Measurements from ENCODE around the gene NBAS. TPM values are rescaled to one million over a fixed set of nuclear protein-coding genes. Genes with fewer than 3 reads are reported as not detected.
"Not testable (repeated sequence)": the region's sequence is repeated elsewhere in the genome, so short reads cannot be mapped to it uniquely, and the experiment has no call there.

Gene NBAS
- total RNA-seq, 1 donor from 2014 or later = 38.7 TPM

DNA sequence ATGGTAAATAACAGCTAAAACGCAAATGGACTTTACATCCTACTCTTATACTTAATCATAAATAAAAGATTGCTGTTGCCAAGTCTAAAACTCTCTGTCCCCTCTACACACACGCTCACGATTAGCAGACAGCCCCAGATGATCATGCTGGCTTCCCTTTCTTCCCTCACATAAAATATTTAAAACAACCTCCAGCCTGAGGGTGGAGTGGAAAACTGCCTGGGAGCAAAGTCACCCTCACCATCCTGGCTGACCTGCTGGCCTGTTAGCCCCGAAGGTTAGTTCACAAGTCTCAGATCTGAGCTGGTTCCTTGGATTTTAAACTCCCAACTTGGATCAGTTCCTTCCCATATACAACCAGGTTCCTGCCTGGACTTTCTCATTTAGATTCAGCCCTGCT lies 288.2 kb downstream of the NBAS start:
- intact Hi-C loops (cut with micrococcal nuclease) = no loop called here

DNA sequence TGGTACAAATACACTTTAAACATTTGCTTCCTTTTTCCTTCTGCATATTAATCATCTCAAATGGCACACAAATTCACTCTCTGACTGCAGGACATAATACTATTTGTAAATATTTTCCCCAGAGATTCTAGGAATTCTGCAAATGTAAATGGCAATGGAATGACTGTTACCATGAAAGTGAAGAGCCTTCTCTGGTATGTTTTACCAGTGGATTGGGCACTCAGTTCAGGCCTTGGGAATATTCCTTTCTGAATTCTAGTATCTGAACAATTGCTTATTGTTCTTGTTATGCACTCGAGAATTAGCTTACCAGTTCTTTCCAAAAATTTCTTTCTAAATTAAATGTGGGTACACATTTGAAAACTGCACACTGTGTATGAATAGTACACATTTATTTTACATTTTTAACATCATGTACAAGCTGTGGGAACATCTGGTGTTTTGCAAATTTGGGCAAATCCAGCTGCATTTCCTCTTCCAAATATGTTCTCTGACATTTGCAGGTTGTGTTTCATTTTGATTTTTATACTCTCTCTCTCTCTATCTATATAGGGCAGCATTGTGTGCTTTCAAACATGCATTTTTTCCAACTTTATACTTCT lies 289.1 kb downstream of the NBAS start:
- intact Hi-C loops (cut with micrococcal nuclease) = no loop called here

- intact Hi-C loops (cut with micrococcal nuclease) = no loop called here
Observed at GRCh38 chr2:15271276-15271675, 289.9 kb downstream of the NBAS start.

DNA sequence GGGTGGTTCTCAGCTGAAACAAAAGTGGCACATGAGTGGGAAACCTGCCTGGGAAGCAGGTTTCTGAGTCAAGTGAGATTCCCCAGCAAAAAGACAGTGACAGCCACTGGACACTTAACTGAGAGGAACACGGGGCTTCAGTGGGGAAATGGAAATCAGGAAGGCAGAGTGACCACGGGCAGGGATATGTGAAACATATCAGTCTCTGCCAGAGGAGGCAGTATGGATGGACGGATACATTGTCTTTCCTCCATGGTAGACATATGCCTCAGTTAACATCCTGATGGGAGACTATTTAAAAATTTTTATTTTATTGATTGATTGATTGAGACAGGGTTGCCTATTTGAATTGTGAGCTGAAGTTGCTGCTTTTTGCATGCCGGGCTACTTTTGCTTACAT lies 292.1 kb downstream of the NBAS start:
- intact Hi-C loops (cut with micrococcal nuclease) = no loop called here

DNA sequence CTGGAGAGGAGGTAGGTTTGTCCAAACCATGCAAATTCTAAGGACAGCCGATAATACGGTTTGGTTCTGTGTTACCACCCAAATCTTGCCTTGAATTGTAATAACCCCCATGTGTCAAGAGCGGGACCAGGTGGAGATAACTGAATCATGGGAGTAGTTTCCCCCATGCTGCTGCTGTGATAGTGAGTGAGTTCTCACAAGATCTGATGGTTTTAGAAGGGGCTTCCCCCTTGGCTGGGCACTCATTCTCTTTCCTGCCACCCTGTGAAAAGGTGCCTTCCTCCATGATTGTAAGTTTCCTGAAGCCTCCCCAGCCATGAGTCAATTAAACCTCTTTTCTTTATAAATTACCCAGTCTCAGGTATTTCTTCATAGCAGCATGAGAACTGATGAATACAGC lies 295.2 kb downstream of the NBAS start:
- intact Hi-C loops (cut with micrococcal nuclease) = no loop called here

GRCh38 chr2:15263976-15264685 lies 297.0 kb downstream of the NBAS start:
- intact Hi-C loops (cut with micrococcal nuclease) = no loop called here

- intact Hi-C loops (cut with micrococcal nuclease) = no loop called here
Observed at GRCh38 chr2:15262792-15263191, 298.3 kb downstream of the NBAS start.

DNA sequence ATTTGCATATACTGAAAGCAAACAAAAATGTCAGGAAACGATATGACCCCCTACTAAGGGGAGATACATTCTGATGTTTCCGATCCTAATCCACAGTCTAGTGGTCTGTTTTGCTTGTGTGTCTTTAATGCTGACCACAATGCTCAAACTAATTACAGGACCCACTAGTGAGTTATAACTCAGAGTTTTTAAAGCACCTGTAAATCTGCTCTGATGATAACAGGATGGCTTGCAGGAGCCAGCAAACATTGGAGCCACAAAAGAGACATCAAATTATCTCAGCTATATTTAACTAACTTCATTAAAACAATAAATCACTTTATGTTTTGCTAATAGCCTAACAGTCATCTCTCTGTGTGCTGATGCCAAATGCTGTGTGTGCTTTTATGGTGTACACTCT lies 300.3 kb downstream of the NBAS start:
- intact Hi-C loops (cut with micrococcal nuclease) = no loop called here

- intact Hi-C loops (cut with micrococcal nuclease) = no loop called here
Observed at GRCh38 chr2:15260196-15260595, 300.9 kb downstream of the NBAS start.

- intact Hi-C loops (cut with micrococcal nuclease) = no loop called here
Observed at GRCh38 chr2:15259356-15259756, 301.8 kb downstream of the NBAS start.

DNA sequence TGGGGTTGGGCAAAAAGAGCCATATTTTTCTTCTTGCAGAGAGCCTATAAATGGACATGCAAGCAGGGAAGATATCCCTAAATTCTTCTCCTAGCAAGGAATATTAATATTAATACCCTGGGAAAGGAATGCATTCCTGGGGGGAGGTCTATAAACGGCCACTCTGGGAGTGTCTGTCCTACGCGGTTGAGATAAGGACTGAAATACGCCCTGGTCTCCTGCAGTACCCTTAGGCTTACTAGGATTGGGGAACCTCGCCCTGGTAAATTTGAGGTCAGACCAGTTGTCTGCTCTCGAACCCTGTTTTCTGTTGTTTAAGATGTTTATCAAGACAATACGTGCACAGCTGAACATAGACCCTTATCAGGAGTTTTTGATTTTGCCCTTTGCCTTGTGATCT lies 302.7 kb downstream of the NBAS start:
- intact Hi-C loops (cut with micrococcal nuclease) = not testable (repeated sequence)

GRCh38 chr2:15253835-15254286 lies 307.3 kb downstream of the NBAS start:
- intact Hi-C loops (cut with micrococcal nuclease) = no loop called here

- intact Hi-C loops (cut with micrococcal nuclease) = no loop called here
Observed at GRCh38 chr2:15253247-15253646, 307.9 kb downstream of the NBAS start.

GRCh38 chr2:15251753-15252152 lies 309.4 kb downstream of the NBAS start:
- intact Hi-C loops (cut with micrococcal nuclease) = no loop called here

- intact Hi-C loops (cut with micrococcal nuclease) = not testable (repeated sequence)
Observed at GRCh38 chr2:15250946-15251345, 310.2 kb downstream of the NBAS start.

- intact Hi-C loops (cut with micrococcal nuclease) = no loop called here
Observed at GRCh38 chr2:15246870-15247269, 314.3 kb downstream of the NBAS start.

GRCh38 chr2:15243762-15244161 lies 317.4 kb downstream of the NBAS start:
- intact Hi-C loops (cut with micrococcal nuclease) = no loop called here

GRCh38 chr2:15242936-15243461 lies 318.1 kb downstream of the NBAS start:
- intact Hi-C loops (cut with micrococcal nuclease) = no loop called here

- intact Hi-C loops (cut with micrococcal nuclease) = no loop called here
Observed at GRCh38 chr2:15241929-15242328, 319.2 kb downstream of the NBAS start.

DNA sequence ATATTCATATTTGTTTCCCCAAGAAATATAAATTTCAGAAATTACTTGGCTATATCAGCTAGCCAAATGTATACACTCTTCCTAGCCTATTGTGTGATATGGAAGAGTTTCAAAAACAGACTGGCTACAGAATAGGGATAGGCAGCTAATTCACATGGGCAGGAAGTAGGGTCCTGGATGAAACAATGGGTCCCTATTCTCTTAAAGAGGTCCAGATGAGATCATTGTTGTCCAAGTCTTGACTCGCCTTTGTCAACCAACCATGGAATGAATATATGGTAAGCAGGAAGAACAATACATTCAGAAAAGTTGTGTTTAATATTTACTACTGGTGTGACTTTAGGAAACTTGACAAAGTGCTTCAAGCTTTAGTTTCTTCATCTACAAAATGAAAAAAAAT lies 319.9 kb downstream of the NBAS start:
- intact Hi-C loops (cut with micrococcal nuclease) = no loop called here

GRCh38 chr2:15238028-15238427 lies 323.1 kb downstream of the NBAS start:
- intact Hi-C loops (cut with micrococcal nuclease) = no loop called here

GRCh38 chr2:15230599-15231192 lies 330.4 kb downstream of the NBAS start:
- intact Hi-C loops (cut with micrococcal nuclease) = no loop called here

- intact Hi-C loops (cut with micrococcal nuclease) = no loop called here
Observed at GRCh38 chr2:15226661-15227060, 334.5 kb downstream of the NBAS start.
